DMS79 (cell line): Measurements from ENCODE around the gene GP1BB.

Experiments
- DNase-seq: peaks from one replicate; lab custom pipeline; 2025; lab: John Stamatoyannopoulos, UW

Gene GP1BB

GRCh38 chr22:19756288-19757128 lies 33.2 kb downstream of the GP1BB start:
- no peak for DNase-seq

- DNase-seq, result no peak
These were observed 34.0 kb downstream of the GP1BB start for GRCh38 chr22:19757140-19757984.

- no peak for DNase-seq
These were observed 34.9 kb downstream of the GP1BB start for GRCh38 chr22:19757985-19758895.

GRCh38 chr22:19758896-19759426 lies 35.6 kb downstream of the GP1BB start:
- DNase-seq, result no peak

- no peak for DNase-seq
These were observed 36.2 kb downstream of the GP1BB start for GRCh38 chr22:19759427-19760057.

- no peak for DNase-seq
These were observed 37.0 kb downstream of the GP1BB start, which contains the start of gene TBX1 for GRCh38 chr22:19760058-19760950. TBX1 (plus strand) TSS chr22:19760778; CDS start chr22:19760844, 66 bp downstream.

GRCh38 chr22:19760951-19761724 lies 37.8 kb downstream of the GP1BB start:
- no peak for DNase-seq

- no peak for DNase-seq
These were observed 38.6 kb downstream of the GP1BB start for GRCh38 chr22:19761725-19762567.

- no peak for DNase-seq
These were observed 39.5 kb downstream of the GP1BB start for GRCh38 chr22:19762568-19763457.

GRCh38 chr22:19763458-19764298 lies 40.3 kb downstream of the GP1BB start:
- no peak for DNase-seq

GRCh38 chr22:19764299-19764593 lies 40.9 kb downstream of the GP1BB start:
- no peak for DNase-seq

- DNase-seq, result no peak
These were observed 41.5 kb downstream of the GP1BB start for GRCh38 chr22:19764636-19765476.

- DNase-seq, result no peak
These were observed 42.3 kb downstream of the GP1BB start for GRCh38 chr22:19765477-19766239.

GRCh38 chr22:19766240-19766510 lies 42.8 kb downstream of the GP1BB start:
- DNase-seq, result no peak
